ENCODE results near the gene TBC1D3B.

GRCh38 chr17:36129616-36130015 is 46.8 kb downstream of the TBC1D3B start:
- TF ChIP-seq CTCF (IDR thresholded peaks at IDR 0.05) (no peak), USF2 (IDR thresholded peaks at IDR 0.05) (no peak), MAZ (IDR thresholded peaks at IDR 0.05; ENCODE audit: borderline replicate concordance, low read depth, low read length) (no peak), POLR2A (IDR thresholded peaks at IDR 0.05; ENCODE audit: low read length) (no peak), CEBPB (IDR thresholded peaks at IDR 0.05) (no peak), ATOH8 (CRISPR knock-in tag; IDR thresholded peaks at IDR 0.05; ENCODE audit: low read depth) (no peak), NR3C1 (IDR thresholded peaks at IDR 0.05) (no peak), RAD21 (conservative IDR thresholded peaks at IDR 0.05 in 1 of 2, IDR thresholded peaks at IDR 0.05 in 1 of 2) (no peak), MAFK (IDR thresholded peaks at IDR 0.05; ENCODE audit: partially characterized antibody) (no peak), ZFP36 (IDR thresholded peaks at IDR 0.05; ENCODE audit: borderline replicate concordance, partially characterized antibody) (no peak)
- TF ChIP-seq, protein P1, sequence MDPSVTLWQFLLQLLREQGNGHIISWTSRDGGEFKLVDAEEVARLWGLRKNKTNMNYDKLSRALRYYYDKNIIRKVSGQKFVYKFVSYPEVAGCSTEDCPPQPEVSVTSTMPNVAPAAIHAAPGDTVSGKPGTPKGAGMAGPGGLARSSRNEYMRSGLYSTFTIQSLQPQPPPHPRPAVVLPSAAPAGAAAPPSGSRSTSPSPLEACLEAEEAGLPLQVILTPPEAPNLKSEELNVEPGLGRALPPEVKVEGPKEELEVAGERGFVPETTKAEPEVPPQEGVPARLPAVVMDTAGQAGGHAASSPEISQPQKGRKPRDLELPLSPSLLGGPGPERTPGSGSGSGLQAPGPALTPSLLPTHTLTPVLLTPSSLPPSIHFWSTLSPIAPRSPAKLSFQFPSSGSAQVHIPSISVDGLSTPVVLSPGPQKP (IDR thresholded peaks at IDR 0.05; ENCODE audit: low read depth, low read length): no peak

Measured in A549 (cell line).